HL-60 (cell line): ENCODE data around the gene PLEKHA8.

ENCODE experiments used
- REST ChIP-seq: IDR thresholded peaks from 2 replicates; pipeline ENCODE4 v1.6.1; 2012; ENCODE audit warnings: low read depth; ENCODE audit not compliant: insufficient replicate concordance
- SPI1 ChIP-seq: IDR thresholded peaks from 2 replicates; pipeline ENCODE4 v1.6.1; 2012; ENCODE audit warnings: low read depth, mild to moderate bottlenecking, borderline replicate concordance
- TF ChIP-seq, protein P1 (sequence below): IDR thresholded peaks from one replicate; pipeline ENCODE4 v1.5.1; 2011; ENCODE audit warnings: low read length, control low read depth, inconsistent platforms; ENCODE audit not compliant: insufficient read depth

DNA sequence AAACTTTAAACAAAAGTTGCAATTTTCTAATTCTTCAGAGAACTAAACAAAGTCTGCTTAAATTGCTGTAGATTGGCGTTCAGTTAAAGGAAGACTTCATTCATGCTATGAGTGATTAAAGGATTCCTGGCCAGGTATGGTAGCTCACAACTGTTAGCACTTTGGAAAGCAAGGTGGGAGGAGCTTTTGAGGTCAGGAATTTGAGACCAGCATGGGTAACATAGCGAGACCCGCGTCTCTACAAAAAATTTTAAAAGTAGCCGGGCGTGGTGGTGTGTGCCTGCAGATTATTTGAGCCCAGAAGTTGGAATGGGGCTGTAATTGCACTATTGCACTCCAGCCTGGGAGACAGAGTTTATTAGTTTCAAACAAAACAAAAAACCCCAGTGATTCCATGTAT lies 25.1 kb upstream of the PLEKHA8 start:
- TF ChIP-seq, protein P1, sequence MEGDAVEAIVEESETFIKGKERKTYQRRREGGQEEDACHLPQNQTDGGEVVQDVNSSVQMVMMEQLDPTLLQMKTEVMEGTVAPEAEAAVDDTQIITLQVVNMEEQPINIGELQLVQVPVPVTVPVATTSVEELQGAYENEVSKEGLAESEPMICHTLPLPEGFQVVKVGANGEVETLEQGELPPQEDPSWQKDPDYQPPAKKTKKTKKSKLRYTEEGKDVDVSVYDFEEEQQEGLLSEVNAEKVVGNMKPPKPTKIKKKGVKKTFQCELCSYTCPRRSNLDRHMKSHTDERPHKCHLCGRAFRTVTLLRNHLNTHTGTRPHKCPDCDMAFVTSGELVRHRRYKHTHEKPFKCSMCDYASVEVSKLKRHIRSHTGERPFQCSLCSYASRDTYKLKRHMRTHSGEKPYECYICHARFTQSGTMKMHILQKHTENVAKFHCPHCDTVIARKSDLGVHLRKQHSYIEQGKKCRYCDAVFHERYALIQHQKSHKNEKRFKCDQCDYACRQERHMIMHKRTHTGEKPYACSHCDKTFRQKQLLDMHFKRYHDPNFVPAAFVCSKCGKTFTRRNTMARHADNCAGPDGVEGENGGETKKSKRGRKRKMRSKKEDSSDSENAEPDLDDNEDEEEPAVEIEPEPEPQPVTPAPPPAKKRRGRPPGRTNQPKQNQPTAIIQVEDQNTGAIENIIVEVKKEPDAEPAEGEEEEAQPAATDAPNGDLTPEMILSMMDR = no peak
- TF ChIP-seq SPI1 (no peak), REST (no peak)
